HL-60 (cell line): Measurements from ENCODE around the gene SHH.

Experiments used
- CTCF ChIP-seq: IDR thresholded peaks from one replicate; pipeline ENCODE4 v1.5.1; 2011; ENCODE audit warnings: low read length, control low read depth, inconsistent platforms; ENCODE audit not compliant: insufficient read depth
- GABPA ChIP-seq: IDR thresholded peaks from 2 replicates; pipeline ENCODE4 v1.6.1; 2012; ENCODE audit warnings: low read depth
- POLR2AphosphoS5 ChIP-seq: IDR thresholded peaks from 2 replicates; pipeline ENCODE4 v1.6.1; 2012; ENCODE audit warnings: low read depth
- REST ChIP-seq: IDR thresholded peaks from 2 replicates; pipeline ENCODE4 v1.6.1; 2012; ENCODE audit warnings: low read depth; ENCODE audit not compliant: insufficient replicate concordance
- SPI1 ChIP-seq: IDR thresholded peaks from 2 replicates; pipeline ENCODE4 v1.6.1; 2012; ENCODE audit warnings: low read depth, mild to moderate bottlenecking, borderline replicate concordance

- TF ChIP-seq CTCF, result no peak
- no peak for TF ChIP-seq POLR2AphosphoS5
- TF ChIP-seq REST, result no peak
- no peak for TF ChIP-seq GABPA
- TF ChIP-seq SPI1, result no peak
Observed at GRCh38 chr7:155845226-155845625, 33.0 kb upstream of the SHH start.
